Upper lobe of left lung (tissue), 6 donors: Measurements from ENCODE around the gene TPST1. TPM values are rescaled to one million over a fixed set of nuclear protein-coding genes. Genes with fewer than 3 reads are reported as not detected.

Experiments
- ATAC-seq, 2 donors: fragments of 200-7000 bp; cut with Tn5 transposase; one replicate each; pipeline ENCODE4 v1.9.1; 2022; ENCODE audit warnings: mild to moderate bottlenecking in 2 of 2, moderate library complexity in 2 of 2; ENCODE audit not compliant: low FRiP score in 2 of 2
- DNase-seq, 2 donors: peaks; one replicate each; pipeline ENCODE4 v3.0.0-alpha.2; 2019 to 2020
- H3K27ac ChIP-seq, 4 donors: fragments of 200-600 bp; sonication (generic); one replicate each; pipeline ENCODE4 v1.5.1; 2016 to 2019
- H3K27me3 ChIP-seq, 4 donors: fragments of 200-600 bp; sonication (generic); one replicate each; pipeline ENCODE4 v1.5.1; 2017 to 2019
- H3K36me3 ChIP-seq, 4 donors: fragments of 200-600 bp; sonication (generic); one replicate each; pipeline ENCODE4 v1.5.1; 2016 to 2019
- H3K4me1 ChIP-seq, 4 donors: fragments of 200-600 bp; sonication (generic); one replicate each; pipeline ENCODE4 v1.5.1; 2018 to 2019
- H3K4me3 ChIP-seq, 4 donors: fragments of 200-600 bp; sonication (generic); one replicate each; pipeline ENCODE4 v1.5.1; 2017 to 2019; ENCODE audit warnings: mild to moderate bottlenecking in 2 of 4, moderate library complexity in 1 of 4
- H3K9me3 ChIP-seq, 4 donors: fragments of 200-600 bp; sonication (generic); one replicate each; pipeline ENCODE4 v1.5.1; 2018 to 2019
- CTCF ChIP-seq, 6 experiments: fragments of 450-650 bp in 4 of 6; fragments of 200-600 bp in 2 of 6; sonication (generic) in 2 of 6; IDR thresholded peaks; one replicate each; pipeline ENCODE4 v1.5.1; 2016 to 2019; ENCODE audit warnings: antibody characterized with exemption in 6 of 6
- EP300 ChIP-seq, 4 donors: sonication (generic); formaldehyde crosslinking; IDR thresholded peaks; one replicate each; pipeline ENCODE4 v1.5.1; 2017; ENCODE audit warnings: antibody characterized with exemption in 4 of 4, control low read depth in 2 of 4
- POLR2A ChIP-seq, 4 donors: fragments of 450-650 bp; IDR thresholded peaks; one replicate each; pipeline ENCODE4 v1.5.1; 2016 to 2017; ENCODE audit warnings: antibody characterized with exemption in 4 of 4, mild to moderate bottlenecking in 2 of 4
- POLR2AphosphoS5 ChIP-seq, 2 donors: sonication (generic); formaldehyde crosslinking; IDR thresholded peaks; one replicate each; pipeline ENCODE4 v1.5.1; 2017; ENCODE audit warnings: antibody characterized with exemption in 2 of 2
- WGBS, 2 donors: methylation state at CpG; one replicate each; pipeline ENCODE4 v1.1.5; 2017 to 2018; 5-methylcytosine and 5-hydroxymethylcytosine counted together
- total RNA-seq, 6 donors: library from RNA; depleted of rRNA in 4 of 6; stranded (reverse); fragments of >200 nt in 4 of 6; gene quantifications; one replicate each; pipeline versions ENCODE4 v1.1.0 to v1.2.1, GENCODE V29; 2016 to 2021
- donor health status: DM: no; HTN: no; CAD: no; lungs with moderate emphysema.
- donor health status: DM: no; HTN: yes; CAD: no; lungs with severe emphysema.

TPST1 gene
- total RNA-seq, 6 donors from 2014 or later: 17.1 to 69.1 (median 19.0) TPM

- H3K4me1 ChIP-seq: no peaks in the 10 kb centered on the region
- H3K4me3 ChIP-seq: no peak overlapping the region
- TF ChIP-seq CTCF (IDR thresholded peaks at IDR 0.05) (no peak), EP300 (IDR thresholded peaks at IDR 0.05) (no peak), POLR2AphosphoS5 (IDR thresholded peaks at IDR 0.05) (no peak), POLR2A (IDR thresholded peaks at IDR 0.05) (no peak)
- no peaks in the 10 kb centered on the region for H3K27me3 ChIP-seq
- WGBS, 2 donors: 96 to 97% methylated on average over 41 to 45 of the region's 45 CpGs
- peaks cover 0 to 7% (median 2%) of the 10 kb centered on the region in 4 donors for H3K9me3 ChIP-seq
- no peak overlapping the region for H3K27ac ChIP-seq
- DNase-seq: peak in 1 of 2 donors; percentile 79
- peaks cover 0 to 10% (median 7%) of the 10 kb centered on the region in 4 donors for H3K36me3 ChIP-seq
- peak in 1 of 2 donors; percentile 28 for ATAC-seq
Measured at GRCh38 chr7:66376264-66376945, 171.3 kb downstream of the TPST1 start.

GRCh38 chr7:66377045-66377444, 171.9 kb downstream of the TPST1 start:
- Histone ChIP-seq H3K9me3 (peaks cover 0 to 7% (median 2%) of the 10 kb centered on the region in 4 donors), H3K36me3 (peaks cover 0 to 10% (median 7%) of the 10 kb centered on the region in 4 donors), H3K4me1 (no peaks in the 10 kb centered on the region), H3K4me3 (no peak overlapping the region), H3K27me3 (no peaks in the 10 kb centered on the region), H3K27ac (no peak overlapping the region)
- DNase-seq (peak in 1 of 2 donors; percentile 76), ATAC-seq (peak in 1 of 2 donors; percentile 6)
- 96% methylated on average over 27 to 30 of the region's 32 CpGs for whole genome bisulfite sequencing, 2 donors
- TF ChIP-seq POLR2A (IDR thresholded peaks at IDR 0.05) (no peak), POLR2AphosphoS5 (IDR thresholded peaks at IDR 0.05) (no peak), EP300 (IDR thresholded peaks at IDR 0.05) (no peak), CTCF (IDR thresholded peaks at IDR 0.05) (no peak)

GRCh38 chr7:66377714-66378113, 172.6 kb downstream of the TPST1 start:
- Histone ChIP-seq H3K27ac (no peak overlapping the region), H3K9me3 (peaks cover 0 to 7% (median 2%) of the 10 kb centered on the region in 4 donors), H3K4me3 (no peak overlapping the region), H3K27me3 (no peaks in the 10 kb centered on the region), H3K4me1 (no peaks in the 10 kb centered on the region), H3K36me3 (peaks cover 0 to 10% (median 7%) of the 10 kb centered on the region in 4 donors)
- TF ChIP-seq POLR2A (IDR thresholded peaks at IDR 0.05): no peak
- no peak for TF ChIP-seq EP300 (IDR thresholded peaks at IDR 0.05)
- no peak for TF ChIP-seq POLR2AphosphoS5 (IDR thresholded peaks at IDR 0.05)
- TF ChIP-seq CTCF (IDR thresholded peaks at IDR 0.05): no peak
- ATAC-seq (no peak), DNase-seq (peak in 1 of 2 donors; percentile 35)
- 89 to 92% methylated on average over 8 to 11 of the region's 11 CpGs for WGBS, 2 donors

GRCh38 chr7:66379542-66380160, 174.5 kb downstream of the TPST1 start:
- TF ChIP-seq EP300 (IDR thresholded peaks at IDR 0.05): no peak
- no peak for TF ChIP-seq POLR2A (IDR thresholded peaks at IDR 0.05)
- no peak for TF ChIP-seq CTCF (IDR thresholded peaks at IDR 0.05)
- no peak for TF ChIP-seq POLR2AphosphoS5 (IDR thresholded peaks at IDR 0.05)
- no peak for DNase-seq
- Histone ChIP-seq H3K27ac (no peak overlapping the region), H3K4me1 (no peaks in the 10 kb centered on the region), H3K27me3 (no peaks in the 10 kb centered on the region), H3K4me3 (no peak overlapping the region), H3K9me3 (peaks cover 0 to 7% (median 2%) of the 10 kb centered on the region in 4 donors), H3K36me3 (peaks cover 0 to 10% (median 7%) of the 10 kb centered on the region in 4 donors)
- WGBS, 2 donors: 87 to 91% methylated on average over 4 to 6 of the region's 6 CpGs
- ATAC-seq: no peak
